Fibroblast of skin of left biceps (primary cell): Measurements from ENCODE around the gene MKNK1.

Experiments used
- DNase-seq, 2 experiments: peaks; one replicate each; pipeline ENCODE4 v3.0.0-alpha.2; 2013; ENCODE audit warnings: low read depth in 2 of 2

The MKNK1 gene

GRCh38 chr1:46558141-46558963 lies 45.7 kb downstream of the MKNK1 start:
- no peak for DNase-seq

GRCh38 chr1:46557403-46557802 lies 46.7 kb downstream of the MKNK1 start:
- DNase-seq: no peak

GRCh38 chr1:46556822-46557221 lies 47.2 kb downstream of the MKNK1 start:
- DNase-seq: no peak

- no peak for DNase-seq
Observed at GRCh38 chr1:46555826-46556619, 48.0 kb downstream of the MKNK1 start.

- no peak for DNase-seq
Observed at GRCh38 chr1:46554597-46555381, 49.3 kb downstream of the MKNK1 start.

GRCh38 chr1:46554236-46554596 lies 49.9 kb downstream of the MKNK1 start:
- no peak for DNase-seq

GRCh38 chr1:46553506-46553905 lies 50.6 kb downstream of the MKNK1 start:
- no peak for DNase-seq

GRCh38 chr1:46552357-46553237 lies 51.5 kb downstream of the MKNK1 start:
- no peak for DNase-seq

GRCh38 chr1:46551597-46552095 lies 52.4 kb downstream of the MKNK1 start, which contains the start of gene KNCN:
Gene KNCN (minus strand): TSS chr1:46551647. CDS start chr1:46551215, 432 bp downstream.
- no peak for DNase-seq

- DNase-seq: no peak
Observed at GRCh38 chr1:46550751-46551231, 53.3 kb downstream of the MKNK1 start.

GRCh38 chr1:46549697-46550681 lies 54.1 kb downstream of the MKNK1 start:
- no peak for DNase-seq

GRCh38 chr1:46547481-46548383 lies 56.3 kb downstream of the MKNK1 start:
- DNase-seq: no peak

- no peak for DNase-seq
Observed at GRCh38 chr1:46546210-46546609, 57.9 kb downstream of the MKNK1 start.

GRCh38 chr1:46545784-46546183 lies 58.3 kb downstream of the MKNK1 start:
- no peak for DNase-seq

- DNase-seq: no peak
Observed at GRCh38 chr1:46544561-46545240, 59.4 kb downstream of the MKNK1 start.

- no peak for DNase-seq
Observed at GRCh38 chr1:46543761-46544560, 60.1 kb downstream of the MKNK1 start.

- no peak for DNase-seq
Observed at GRCh38 chr1:46543382-46543760, 60.7 kb downstream of the MKNK1 start.
